HG02623 (cell line): ENCODE results near the gene AGRN.
"Not testable (repeated sequence)": the region's sequence is repeated elsewhere in the genome, so short reads cannot be mapped to it uniquely, and the experiment has no call there.

Source experiments
- ATAC-seq: cut with Tn5 transposase; IDR thresholded peaks from one replicate; pipeline ENCODE4 v1.9.1; 2021; ENCODE audit warnings: moderate library complexity; ENCODE audit not compliant: unreplicated experiment

Gene AGRN

GRCh38 chr1:1075148-1075935 lies 55.4 kb downstream of the AGRN start:
- ATAC-seq = no peak

- not testable (repeated sequence) for ATAC-seq
These were observed 57.5 kb downstream of the AGRN start for GRCh38 chr1:1077396-1077795.

GRCh38 chr1:1079408-1080121 lies 59.6 kb downstream of the AGRN start:
- no peak for ATAC-seq

GRCh38 chr1:1080122-1080757 lies 60.3 kb downstream of the AGRN start:
- no peak for ATAC-seq

DNA sequence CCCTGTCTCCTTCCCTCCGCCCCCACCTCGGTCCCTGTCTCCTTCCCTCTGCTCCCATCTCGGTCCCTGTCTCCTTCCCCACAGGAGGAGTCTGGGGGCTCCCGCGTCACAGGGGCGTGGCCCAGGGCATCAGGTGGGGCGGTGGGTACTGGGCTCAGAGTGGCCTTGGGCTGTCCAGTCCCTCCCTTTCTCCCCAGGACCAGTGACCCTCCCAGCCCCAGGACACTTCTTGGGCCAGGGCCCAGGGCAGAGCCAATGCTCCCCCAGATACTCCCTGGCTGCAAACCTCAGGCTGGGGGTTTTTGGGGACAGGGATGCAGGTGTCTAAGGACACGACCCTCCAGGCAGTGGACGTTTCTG lies 61.0 kb downstream of the AGRN start:
- ATAC-seq = no peak

DNA sequence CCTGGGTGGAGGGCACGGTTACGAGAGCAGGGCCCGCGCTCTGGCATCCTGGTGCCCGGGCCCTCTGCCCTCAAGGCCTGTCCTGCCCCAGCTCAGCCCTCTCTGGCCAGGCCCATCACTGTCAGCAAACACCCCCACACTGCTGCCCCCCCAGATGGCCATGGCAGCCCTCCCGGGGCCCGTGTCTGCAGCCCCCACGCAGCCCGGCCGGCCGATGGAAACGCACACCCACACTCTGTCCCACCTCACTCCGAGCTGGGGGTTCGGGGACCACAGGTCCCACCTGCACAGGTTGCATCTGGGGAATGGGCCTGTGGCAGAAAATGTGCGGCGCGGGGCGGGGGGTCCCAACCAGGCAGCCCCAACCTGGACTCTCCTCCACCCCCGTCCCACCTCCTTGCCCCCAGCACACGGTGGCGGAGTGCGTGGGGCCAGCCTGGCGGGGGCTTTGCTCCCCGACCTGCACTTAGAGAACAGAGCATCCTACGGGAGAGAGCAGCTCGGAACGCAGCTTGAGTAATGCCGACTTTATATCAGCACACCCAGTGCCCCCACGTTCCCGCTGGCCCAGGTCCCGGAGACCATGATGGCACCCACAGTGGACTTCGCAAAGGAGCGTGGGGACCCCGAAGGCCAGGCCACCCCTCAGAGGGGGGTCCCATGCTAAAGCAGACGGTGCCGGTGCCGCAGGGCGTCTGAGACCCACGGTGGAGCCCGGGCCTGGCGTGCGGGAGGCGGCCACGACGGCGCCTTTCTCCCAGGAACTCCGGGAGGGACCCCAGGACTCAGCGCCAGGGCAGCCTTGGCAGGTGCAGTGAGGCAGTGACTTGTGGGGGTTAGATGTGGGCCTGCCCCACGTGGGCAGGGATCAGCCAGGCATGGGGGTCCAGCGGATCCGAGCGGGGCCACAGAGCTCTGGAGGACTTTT lies 61.7 kb downstream of the AGRN start:
- no peak for ATAC-seq

GRCh38 chr1:1082239-1082775 lies 62.4 kb downstream of the AGRN start:
- ATAC-seq = no peak

GRCh38 chr1:1082776-1083415 lies 63.0 kb downstream of the AGRN start:
- no peak for ATAC-seq

DNA sequence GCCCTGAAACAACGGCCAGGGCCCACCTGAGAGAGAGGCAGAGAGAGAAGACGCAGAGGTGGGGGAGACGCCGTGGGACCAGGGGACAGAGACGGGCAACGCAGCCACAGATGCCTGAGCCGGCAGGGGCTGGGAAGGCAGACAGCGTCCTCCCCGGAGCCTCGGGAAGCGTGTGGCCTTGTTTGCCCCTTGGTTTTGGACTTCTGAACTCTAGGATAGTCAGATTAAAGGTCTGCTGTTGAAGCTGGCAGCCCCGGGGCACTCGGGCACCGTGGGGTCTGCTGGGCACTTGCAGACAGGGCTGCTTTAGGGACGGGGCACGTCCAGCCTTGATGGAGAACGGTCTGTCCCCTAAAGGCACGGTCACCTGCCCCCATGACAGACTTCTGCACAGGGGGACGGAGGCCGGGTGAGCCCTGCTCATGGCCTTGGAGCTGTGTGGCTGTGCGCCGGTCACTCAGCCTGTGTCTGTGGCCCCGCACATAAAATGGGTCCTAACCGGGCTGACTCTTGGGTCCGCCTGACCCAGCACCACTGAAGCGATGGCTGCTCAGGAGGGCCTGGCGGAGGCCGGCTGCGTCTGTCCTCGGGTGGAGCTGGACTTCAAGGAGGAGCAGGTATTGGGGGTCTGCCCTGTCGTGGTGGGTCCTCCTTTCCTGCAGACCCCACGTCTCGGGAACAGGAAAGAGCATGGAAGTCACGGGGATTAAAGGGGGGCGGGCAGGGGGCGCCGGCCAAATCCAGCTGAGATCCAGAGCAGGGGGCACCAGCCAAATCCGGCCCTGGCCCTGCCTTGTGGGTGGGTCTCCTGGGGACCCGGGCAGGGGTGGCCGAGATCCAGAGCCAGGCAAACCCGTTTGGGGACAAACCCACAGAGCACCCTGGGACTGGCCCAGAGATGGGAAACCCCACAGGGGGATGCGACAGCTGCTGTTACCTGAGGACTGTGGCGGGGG lies 63.8 kb downstream of the AGRN start:
- no peak for ATAC-seq

- ATAC-seq = no peak
These were observed 64.7 kb downstream of the AGRN start for GRCh38 chr1:1084372-1085170.

DNA sequence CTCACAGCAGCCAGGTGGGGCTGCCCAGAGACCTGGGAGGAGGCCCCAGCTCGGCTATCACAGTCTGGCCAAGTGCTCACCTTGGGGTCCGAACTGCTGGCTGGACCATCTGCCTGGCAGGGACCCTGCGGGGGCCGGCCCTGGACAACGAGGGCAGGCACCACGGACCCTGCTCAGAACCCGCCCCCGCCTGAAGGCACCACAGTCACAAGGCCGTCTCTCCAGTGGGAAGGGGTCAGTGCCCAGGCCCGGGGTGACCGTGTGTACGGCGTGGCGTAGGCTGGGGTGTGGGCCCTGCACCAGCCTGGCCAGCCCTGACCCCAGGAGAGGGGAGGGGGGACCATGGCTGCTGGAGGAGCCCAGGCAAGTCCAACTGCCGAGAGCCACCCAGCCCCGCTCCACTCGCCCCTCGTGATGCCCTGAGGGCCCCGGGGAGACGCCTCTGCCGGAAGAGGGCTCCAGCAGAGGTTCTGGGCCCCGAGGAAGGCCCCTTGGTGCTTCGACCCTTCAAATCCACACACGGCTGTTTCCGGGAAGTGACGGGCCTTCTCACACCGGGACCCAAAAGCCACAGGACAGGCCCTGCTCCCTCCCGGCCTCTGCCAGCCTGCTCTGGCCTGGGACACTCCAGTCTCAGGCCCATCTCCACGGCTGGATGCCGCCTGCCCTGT lies 65.4 kb downstream of the AGRN start:
- no peak for ATAC-seq

- ATAC-seq = no peak
These were observed 66.3 kb downstream of the AGRN start for GRCh38 chr1:1085911-1086841.

- ATAC-seq = no peak
These were observed 67.0 kb downstream of the AGRN start for GRCh38 chr1:1086911-1087341.

DNA sequence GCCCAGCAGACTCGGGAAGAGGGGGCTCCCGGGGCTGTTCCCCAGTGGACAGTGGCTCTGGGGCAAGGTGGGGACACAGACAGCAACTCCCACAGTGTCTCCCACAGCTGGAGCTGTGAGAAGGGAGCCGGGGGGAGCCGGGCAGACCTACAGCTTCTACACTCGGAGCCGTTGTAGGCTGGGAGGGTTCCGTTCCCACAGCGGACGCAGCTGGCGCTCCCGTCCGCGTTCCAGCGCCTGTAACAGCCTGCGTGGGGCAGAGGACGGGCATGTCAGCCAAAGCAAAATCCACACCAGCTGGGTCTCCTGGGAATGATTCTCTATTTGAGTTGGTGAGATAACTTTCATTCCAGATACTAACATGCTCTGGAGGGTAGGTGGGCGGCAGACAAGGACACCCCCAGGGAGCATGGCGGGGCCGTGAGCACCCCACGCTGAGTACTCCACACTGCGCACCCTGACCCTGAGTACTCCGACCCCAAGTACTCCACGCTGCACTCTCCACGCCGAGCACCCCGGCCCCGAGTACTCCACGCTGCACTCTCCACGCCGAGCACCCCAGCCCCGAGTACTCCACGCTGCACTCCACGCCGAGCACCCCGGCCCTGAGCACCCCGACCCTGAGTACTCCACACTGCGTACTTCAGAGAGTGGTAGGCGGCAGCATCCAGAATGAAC lies 67.6 kb downstream of the AGRN start:
- no peak for ATAC-seq

DNA sequence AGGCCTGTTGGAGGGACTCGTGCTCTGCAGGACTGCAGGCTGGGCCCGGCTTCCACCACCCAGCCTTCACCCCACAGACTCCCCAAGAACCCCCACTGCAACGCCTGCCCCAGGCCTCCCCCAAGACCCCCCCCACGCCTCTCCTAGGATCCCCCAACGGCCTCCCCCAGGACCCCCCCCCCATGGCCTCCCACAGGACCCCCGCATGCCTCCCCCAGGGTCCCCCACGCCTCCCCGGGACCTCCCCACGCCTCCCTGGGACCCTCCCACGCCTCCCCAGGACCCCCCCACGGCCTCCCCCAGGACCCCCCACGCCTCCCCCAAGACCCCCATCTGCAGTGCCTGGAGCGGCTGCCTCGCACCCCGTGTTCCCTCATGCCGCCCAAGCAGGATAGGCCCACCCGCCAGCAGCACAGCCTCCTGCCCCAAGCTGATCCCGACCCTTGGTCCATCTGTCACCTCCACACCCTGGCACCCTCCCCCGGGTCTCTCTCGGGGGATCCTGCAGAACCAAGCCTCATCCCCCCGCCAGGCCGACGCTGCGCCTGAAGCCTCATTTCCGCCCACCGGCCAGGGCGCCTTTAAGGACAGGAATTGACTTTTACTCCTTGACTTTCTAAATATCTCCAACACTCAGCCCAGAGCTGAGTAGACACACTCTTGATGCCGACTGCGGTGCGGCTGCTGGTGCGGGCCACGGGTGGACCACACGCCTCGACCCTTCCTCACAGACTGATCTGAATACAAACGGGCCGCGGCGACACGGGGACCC lies 68.3 kb downstream of the AGRN start:
- ATAC-seq = no peak
